Measurements from ENCODE around the gene LRRC45.

DNA sequence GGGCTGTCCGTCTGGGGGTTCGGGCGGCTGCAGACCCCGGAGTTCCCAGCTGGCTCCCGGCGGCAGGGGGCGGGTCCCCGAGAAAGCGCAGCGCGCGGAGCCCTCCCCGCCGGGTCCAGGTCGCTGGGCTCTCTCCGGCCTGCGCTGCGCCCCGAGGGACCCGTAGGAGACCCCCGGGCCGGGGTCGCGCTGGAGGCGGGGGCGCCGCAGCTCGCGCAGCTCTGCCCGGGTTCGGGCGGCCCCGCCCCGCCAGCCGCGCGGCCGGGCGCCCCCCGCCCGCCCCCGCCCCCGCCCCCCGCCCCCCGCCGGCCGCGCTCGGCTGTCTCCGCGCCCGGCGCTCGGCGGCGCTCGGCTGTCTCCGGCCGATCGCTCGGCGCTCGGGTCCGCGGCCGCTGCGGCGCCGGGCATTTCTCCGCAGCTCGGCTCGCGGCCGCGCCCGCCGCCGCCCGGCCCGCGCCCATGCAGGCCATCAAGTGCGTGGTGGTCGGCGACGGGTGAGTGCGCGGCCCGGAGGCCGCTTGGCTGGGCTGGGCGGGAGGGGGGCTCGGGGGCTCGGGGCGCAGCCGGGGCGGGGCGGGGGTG, 8.3 kb downstream of the LRRC45 start, which contains the start of gene RAC3:
- TF ChIP-seq, protein P1, sequence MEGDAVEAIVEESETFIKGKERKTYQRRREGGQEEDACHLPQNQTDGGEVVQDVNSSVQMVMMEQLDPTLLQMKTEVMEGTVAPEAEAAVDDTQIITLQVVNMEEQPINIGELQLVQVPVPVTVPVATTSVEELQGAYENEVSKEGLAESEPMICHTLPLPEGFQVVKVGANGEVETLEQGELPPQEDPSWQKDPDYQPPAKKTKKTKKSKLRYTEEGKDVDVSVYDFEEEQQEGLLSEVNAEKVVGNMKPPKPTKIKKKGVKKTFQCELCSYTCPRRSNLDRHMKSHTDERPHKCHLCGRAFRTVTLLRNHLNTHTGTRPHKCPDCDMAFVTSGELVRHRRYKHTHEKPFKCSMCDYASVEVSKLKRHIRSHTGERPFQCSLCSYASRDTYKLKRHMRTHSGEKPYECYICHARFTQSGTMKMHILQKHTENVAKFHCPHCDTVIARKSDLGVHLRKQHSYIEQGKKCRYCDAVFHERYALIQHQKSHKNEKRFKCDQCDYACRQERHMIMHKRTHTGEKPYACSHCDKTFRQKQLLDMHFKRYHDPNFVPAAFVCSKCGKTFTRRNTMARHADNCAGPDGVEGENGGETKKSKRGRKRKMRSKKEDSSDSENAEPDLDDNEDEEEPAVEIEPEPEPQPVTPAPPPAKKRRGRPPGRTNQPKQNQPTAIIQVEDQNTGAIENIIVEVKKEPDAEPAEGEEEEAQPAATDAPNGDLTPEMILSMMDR (conservative IDR thresholded peaks at IDR 0.05 in 1 of 2, IDR thresholded peaks at IDR 0.05 in 1 of 2; ENCODE audit: low read depth in 1 of 2, low read length in 2 of 2) = no peak
- no peak for TF ChIP-seq EZH2 (IDR thresholded peaks at IDR 0.05; ENCODE audit: low read length, missing control alignments)
